HepG2 (cell line): ENCODE measurements around the gene CPEB3. TPM values are rescaled to one million over a fixed set of nuclear protein-coding genes. Genes with fewer than 3 reads are reported as not detected.

Experiments used
- KDM5B ChIP-seq: sonication (generic); formaldehyde crosslinking; IDR thresholded peaks from 2 replicates; pipeline ENCODE4 v1.4.0; 2020; ENCODE audit warnings: missing genetic modification reagents, mild to moderate bottlenecking, borderline replicate concordance
- KDM6A ChIP-seq: IDR thresholded peaks from 2 replicates; pipeline ENCODE4 v1.6.1; 2016; ENCODE audit warnings: low read depth
- KLF6 ChIP-seq: IDR thresholded peaks from 2 replicates; pipeline ENCODE4 v1.8.0; 2016; ENCODE audit warnings: missing biosample characterization, missing genetic modification reagents
- NONO ChIP-seq, 2 experiments: fragments of 450-650 bp in 1 of 2; sonication (generic) in 1 of 2; formaldehyde crosslinking in 1 of 2; IDR thresholded peaks in 1 of 2; conservative IDR thresholded peaks in 1 of 2; 2 replicates each; pipeline versions ENCODE4 v1.6.1 to v1.8.0; 2017 to 2022; ENCODE audit warnings: mild to moderate bottlenecking in 1 of 2, missing genetic modification reagents in 1 of 2, moderate library complexity in 1 of 2
- RXRB ChIP-seq: IDR thresholded peaks from 2 replicates; pipeline ENCODE4 v1.6.1; 2016; ENCODE audit warnings: borderline replicate concordance, missing genetic modification reagents, missing compliant biosample characterization
- TMF1 ChIP-seq: sonication (generic); formaldehyde crosslinking; IDR thresholded peaks from 2 replicates; pipeline ENCODE4 v1.8.1; 2022; ENCODE audit warnings: low read depth, missing genetic modification reagents
- ZNF225 ChIP-seq: sonication (generic); formaldehyde crosslinking; IDR thresholded peaks from 2 replicates; pipeline ENCODE4 v1.4.0; 2020; ENCODE audit warnings: mild to moderate bottlenecking, missing genetic modification reagents
- polyA plus RNA-seq, 8 experiments: library from polyadenylated mRNA; depleted of rRNA in 3 of 8; stranded (reverse) in 7 of 8; unstranded in 1 of 8; fragments of >200 nt; fragmentation: Illumina TruSeq in 4 of 8; extraction: Trizol in 4 of 8; gene quantifications; 2 replicates each; pipeline versions ENCODE4 v1.2.1 to v1.2.3, GENCODE V29; 2011 to 2016; ENCODE audit warnings: low read depth in 4 of 8, missing spikeins in 1 of 8, mixed read lengths in 1 of 8; ENCODE audit not compliant: insufficient read depth in 1 of 8
- total RNA-seq, 5 experiments: library from RNA; depleted of rRNA; stranded (reverse); fragments of >200 nt; fragmentation: Illumina TruSeq; extraction: Trizol; gene quantifications; 2 replicates each; pipeline ENCODE4 v1.2.3, GENCODE V29; 2016; ENCODE audit warnings: low read depth in 1 of 5
- TF ChIP-seq, protein P1 (sequence below): IDR thresholded peaks from 2 replicates; pipeline ENCODE4 v1.6.1; 2016; ENCODE audit warnings: mild to moderate bottlenecking
- TF ChIP-seq, protein P2 (sequence below): sonication (generic); formaldehyde crosslinking; IDR thresholded peaks from 2 replicates; pipeline ENCODE4 v1.9.0; 2021; ENCODE audit warnings: missing genetic modification reagents, mild to moderate bottlenecking, borderline replicate concordance
- TF ChIP-seq, protein P3 (sequence below): IDR thresholded peaks from 2 replicates; pipeline ENCODE4 v1.6.1; 2012; ENCODE audit warnings: low read length, improper control_type of control experiment
- TF ChIP-seq, protein P4 (sequence below): sonication (generic); formaldehyde crosslinking; IDR thresholded peaks from 2 replicates; pipeline ENCODE4 v1.4.0; 2020; ENCODE audit warnings: missing genetic modification reagents
- TF ChIP-seq, protein P5 (sequence below): sonication (generic); formaldehyde crosslinking; IDR thresholded peaks from 2 replicates; pipeline ENCODE4 v1.8.0; 2023; ENCODE audit warnings: mild to moderate bottlenecking, missing genetic modification reagents
- TF ChIP-seq, protein P6 (sequence below): sonication (generic); formaldehyde crosslinking; IDR thresholded peaks from 2 replicates; pipeline ENCODE4 v1.4.0; 2020; ENCODE audit warnings: low read depth, mild to moderate bottlenecking, missing genetic modification reagents
- TF ChIP-seq, protein P7 (sequence below): sonication (generic); formaldehyde crosslinking; conservative IDR thresholded peaks from 2 replicates; pipeline ENCODE4 v1.8.1; 2023; ENCODE audit warnings: missing genetic modification reagents

CPEB3 gene
- total and polyA plus RNA-seq, 2 of the 13 experiments (the other 11 are each of a cell fraction or from before 2014, with no cell fraction given): 0.66 to 0.70 TPM

DNA sequence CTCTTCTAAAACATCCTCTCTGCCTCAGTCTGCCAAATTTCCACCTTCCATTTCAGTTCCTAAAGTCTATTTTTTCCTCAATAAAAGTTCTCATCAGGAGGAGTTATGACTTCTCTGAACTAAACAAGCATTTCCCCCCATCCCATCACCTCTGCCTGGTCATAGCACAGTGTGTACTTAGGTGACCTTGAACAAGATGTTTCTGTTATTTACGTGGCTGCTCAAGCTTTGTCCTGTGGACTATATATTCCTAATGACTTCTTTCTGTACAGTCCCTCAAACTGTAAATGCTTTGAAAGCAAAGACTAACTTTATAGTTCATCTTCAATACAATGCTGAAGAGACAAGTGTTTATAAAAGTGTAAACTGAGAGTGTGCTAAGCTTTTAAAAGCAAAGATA lies 166.9 kb downstream of the CPEB3 start (continued):
- TF ChIP-seq, protein P1, sequence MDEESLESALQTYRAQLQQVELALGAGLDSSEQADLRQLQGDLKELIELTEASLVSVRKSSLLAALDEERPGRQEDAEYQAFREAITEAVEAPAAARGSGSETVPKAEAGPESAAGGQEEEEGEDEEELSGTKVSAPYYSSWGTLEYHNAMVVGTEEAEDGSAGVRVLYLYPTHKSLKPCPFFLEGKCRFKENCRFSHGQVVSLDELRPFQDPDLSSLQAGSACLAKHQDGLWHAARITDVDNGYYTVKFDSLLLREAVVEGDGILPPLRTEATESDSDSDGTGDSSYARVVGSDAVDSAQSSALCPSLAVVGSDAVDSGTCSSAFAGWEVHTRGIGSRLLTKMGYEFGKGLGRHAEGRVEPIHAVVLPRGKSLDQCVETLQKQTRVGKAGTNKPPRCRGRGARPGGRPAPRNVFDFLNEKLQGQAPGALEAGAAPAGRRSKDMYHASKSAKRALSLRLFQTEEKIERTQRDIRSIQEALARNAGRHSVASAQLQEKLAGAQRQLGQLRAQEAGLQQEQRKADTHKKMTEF (CRISPR knock-in tag): peak; percentile 5; the same call in 1 of the 2 replicates
- TF ChIP-seq, protein P2, sequence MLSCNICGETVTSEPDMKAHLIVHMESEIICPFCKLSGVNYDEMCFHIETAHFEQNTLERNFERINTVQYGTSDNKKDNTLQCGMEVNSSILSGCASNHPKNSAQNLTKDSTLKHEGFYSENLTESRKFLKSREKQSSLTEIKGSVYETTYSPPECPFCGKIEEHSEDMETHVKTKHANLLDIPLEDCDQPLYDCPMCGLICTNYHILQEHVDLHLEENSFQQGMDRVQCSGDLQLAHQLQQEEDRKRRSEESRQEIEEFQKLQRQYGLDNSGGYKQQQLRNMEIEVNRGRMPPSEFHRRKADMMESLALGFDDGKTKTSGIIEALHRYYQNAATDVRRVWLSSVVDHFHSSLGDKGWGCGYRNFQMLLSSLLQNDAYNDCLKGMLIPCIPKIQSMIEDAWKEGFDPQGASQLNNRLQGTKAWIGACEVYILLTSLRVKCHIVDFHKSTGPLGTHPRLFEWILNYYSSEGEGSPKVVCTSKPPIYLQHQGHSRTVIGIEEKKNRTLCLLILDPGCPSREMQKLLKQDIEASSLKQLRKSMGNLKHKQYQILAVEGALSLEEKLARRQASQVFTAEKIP (CRISPR knock-in tag): no peak
- TF ChIP-seq, protein P3, sequence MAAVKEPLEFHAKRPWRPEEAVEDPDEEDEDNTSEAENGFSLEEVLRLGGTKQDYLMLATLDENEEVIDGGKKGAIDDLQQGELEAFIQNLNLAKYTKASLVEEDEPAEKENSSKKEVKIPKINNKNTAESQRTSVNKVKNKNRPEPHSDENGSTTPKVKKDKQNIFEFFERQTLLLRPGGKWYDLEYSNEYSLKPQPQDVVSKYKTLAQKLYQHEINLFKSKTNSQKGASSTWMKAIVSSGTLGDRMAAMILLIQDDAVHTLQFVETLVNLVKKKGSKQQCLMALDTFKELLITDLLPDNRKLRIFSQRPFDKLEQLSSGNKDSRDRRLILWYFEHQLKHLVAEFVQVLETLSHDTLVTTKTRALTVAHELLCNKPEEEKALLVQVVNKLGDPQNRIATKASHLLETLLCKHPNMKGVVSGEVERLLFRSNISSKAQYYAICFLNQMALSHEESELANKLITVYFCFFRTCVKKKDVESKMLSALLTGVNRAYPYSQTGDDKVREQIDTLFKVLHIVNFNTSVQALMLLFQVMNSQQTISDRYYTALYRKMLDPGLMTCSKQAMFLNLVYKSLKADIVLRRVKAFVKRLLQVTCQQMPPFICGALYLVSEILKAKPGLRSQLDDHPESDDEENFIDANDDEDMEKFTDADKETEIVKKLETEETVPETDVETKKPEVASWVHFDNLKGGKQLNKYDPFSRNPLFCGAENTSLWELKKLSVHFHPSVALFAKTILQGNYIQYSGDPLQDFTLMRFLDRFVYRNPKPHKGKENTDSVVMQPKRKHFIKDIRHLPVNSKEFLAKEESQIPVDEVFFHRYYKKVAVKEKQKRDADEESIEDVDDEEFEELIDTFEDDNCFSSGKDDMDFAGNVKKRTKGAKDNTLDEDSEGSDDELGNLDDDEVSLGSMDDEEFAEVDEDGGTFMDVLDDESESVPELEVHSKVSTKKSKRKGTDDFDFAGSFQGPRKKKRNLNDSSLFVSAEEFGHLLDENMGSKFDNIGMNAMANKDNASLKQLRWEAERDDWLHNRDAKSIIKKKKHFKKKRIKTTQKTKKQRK: no peak
- TF ChIP-seq NONO (IDR thresholded peaks at IDR 0.05) (no peak), NONO (CRISPR knock-in tag; conservative IDR thresholded peaks at IDR 0.05) (0 out of 2 replicates have a peak, but pooled peaks have one; percentile 29), KLF6 (CRISPR knock-in tag) (no peak), ZNF225 (no peak), KDM6A (CRISPR knock-in tag) (0 out of 2 replicates have a peak, but pooled peaks have one; percentile 21), TMF1 (CRISPR knock-in tag) (no peak), KDM5B (CRISPR knock-in tag) (no peak), RXRB (peak; percentile 80)
- TF ChIP-seq, protein P4, sequence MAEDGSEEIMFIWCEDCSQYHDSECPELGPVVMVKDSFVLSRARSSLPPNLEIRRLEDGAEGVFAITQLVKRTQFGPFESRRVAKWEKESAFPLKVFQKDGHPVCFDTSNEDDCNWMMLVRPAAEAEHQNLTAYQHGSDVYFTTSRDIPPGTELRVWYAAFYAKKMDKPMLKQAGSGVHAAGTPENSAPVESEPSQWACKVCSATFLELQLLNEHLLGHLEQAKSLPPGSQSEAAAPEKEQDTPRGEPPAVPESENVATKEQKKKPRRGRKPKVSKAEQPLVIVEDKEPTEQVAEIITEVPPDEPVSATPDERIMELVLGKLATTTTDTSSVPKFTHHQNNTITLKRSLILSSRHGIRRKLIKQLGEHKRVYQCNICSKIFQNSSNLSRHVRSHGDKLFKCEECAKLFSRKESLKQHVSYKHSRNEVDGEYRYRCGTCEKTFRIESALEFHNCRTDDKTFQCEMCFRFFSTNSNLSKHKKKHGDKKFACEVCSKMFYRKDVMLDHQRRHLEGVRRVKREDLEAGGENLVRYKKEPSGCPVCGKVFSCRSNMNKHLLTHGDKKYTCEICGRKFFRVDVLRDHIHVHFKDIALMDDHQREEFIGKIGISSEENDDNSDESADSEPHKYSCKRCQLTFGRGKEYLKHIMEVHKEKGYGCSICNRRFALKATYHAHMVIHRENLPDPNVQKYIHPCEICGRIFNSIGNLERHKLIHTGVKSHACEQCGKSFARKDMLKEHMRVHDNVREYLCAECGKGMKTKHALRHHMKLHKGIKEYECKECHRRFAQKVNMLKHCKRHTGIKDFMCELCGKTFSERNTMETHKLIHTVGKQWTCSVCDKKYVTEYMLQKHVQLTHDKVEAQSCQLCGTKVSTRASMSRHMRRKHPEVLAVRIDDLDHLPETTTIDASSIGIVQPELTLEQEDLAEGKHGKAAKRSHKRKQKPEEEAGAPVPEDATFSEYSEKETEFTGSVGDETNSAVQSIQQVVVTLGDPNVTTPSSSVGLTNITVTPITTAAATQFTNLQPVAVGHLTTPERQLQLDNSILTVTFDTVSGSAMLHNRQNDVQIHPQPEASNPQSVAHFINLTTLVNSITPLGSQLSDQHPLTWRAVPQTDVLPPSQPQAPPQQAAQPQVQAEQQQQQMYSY: no peak
- TF ChIP-seq, protein P5, sequence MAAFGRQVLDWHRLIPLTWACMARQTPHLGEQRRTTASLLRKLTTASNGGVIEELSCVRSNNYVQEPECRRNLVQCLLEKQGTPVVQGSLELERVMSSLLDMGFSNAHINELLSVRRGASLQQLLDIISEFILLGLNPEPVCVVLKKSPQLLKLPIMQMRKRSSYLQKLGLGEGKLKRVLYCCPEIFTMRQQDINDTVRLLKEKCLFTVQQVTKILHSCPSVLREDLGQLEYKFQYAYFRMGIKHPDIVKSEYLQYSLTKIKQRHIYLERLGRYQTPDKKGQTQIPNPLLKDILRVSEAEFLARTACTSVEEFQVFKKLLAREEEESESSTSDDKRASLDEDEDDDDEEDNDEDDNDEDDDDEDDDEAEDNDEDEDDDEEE (CRISPR knock-in tag): no peak
- TF ChIP-seq, protein P6, sequence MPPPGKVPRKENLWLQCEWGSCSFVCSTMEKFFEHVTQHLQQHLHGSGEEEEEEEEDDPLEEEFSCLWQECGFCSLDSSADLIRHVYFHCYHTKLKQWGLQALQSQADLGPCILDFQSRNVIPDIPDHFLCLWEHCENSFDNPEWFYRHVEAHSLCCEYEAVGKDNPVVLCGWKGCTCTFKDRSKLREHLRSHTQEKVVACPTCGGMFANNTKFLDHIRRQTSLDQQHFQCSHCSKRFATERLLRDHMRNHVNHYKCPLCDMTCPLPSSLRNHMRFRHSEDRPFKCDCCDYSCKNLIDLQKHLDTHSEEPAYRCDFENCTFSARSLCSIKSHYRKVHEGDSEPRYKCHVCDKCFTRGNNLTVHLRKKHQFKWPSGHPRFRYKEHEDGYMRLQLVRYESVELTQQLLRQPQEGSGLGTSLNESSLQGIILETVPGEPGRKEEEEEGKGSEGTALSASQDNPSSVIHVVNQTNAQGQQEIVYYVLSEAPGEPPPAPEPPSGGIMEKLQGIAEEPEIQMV (CRISPR knock-in tag): no peak
- TF ChIP-seq, protein P7, sequence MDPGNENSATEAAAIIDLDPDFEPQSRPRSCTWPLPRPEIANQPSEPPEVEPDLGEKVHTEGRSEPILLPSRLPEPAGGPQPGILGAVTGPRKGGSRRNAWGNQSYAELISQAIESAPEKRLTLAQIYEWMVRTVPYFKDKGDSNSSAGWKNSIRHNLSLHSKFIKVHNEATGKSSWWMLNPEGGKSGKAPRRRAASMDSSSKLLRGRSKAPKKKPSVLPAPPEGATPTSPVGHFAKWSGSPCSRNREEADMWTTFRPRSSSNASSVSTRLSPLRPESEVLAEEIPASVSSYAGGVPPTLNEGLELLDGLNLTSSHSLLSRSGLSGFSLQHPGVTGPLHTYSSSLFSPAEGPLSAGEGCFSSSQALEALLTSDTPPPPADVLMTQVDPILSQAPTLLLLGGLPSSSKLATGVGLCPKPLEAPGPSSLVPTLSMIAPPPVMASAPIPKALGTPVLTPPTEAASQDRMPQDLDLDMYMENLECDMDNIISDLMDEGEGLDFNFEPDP (CRISPR knock-in tag): no peak
